HCT116 (cell line): ENCODE data around the gene CTBP1. TPM values are rescaled to one million over a fixed set of nuclear protein-coding genes. Genes with fewer than 3 reads are reported as not detected.

Experiments used
- ATAC-seq: fragments of 200-7000 bp; cut with Tn5 transposase; 2 replicates; pipeline ENCODE4 v1.9.1; 2020; ENCODE audit warnings: mild to moderate bottlenecking, moderate library complexity
- BruUV-seq: library from RNA; stranded (reverse); fragments of 400-500 nt; replicated peaks from 2 replicates; lab custom pipeline; 2021; lab: Mats Ljungman, UMichigan
- CTCF ChIA-PET: fragments of 300-600 bp; sonication (Branson Sonifier 250); formaldehyde crosslinking; loops from one replicate; lab custom pipeline; 2021; ENCODE audit warnings: antibody characterized with exemption; lab: Charles Lee
- POLR2A ChIA-PET: fragments of 300-600, 350-600 bp; sonication (Branson Sonifier 250); formaldehyde crosslinking; loops from one replicate; lab custom pipeline; 2021; ENCODE audit warnings: antibody characterized with exemption; lab: Charles Lee
- RAD21 ChIA-PET, 2 experiments: fragments of 300-600 bp; sonication (Branson Sonifier 250); formaldehyde crosslinking; loops; one replicate each; lab custom pipeline; 2023; ENCODE audit warnings: low total read pairs in 2 of 2; ENCODE audit not compliant: uncharacterized antibody in 2 of 2, unreplicated experiment in 2 of 2, low non-redundant PET in 1 of 2; lab: Charles Lee
- DNase-seq: peaks from one replicate; pipeline ENCODE4 v3.0.0-alpha.2; 2010; ENCODE audit warnings: low read depth, low spot score
- H2AFZ ChIP-seq: fragments of 200-600 bp; shearing (Covaris generic), sonication (generic); 2 replicates; pipeline ENCODE4 v1.6.1; 2017; ENCODE audit warnings: low read depth, mixed run types, mixed read lengths, antibody characterized with exemption, low read length; ENCODE audit not compliant: poor library complexity, severe bottlenecking
- H3K27ac ChIP-seq: 2 replicates; pipeline ENCODE4 v1.5.1; 2012; ENCODE audit warnings: low read depth, low read length
- H3K27me3 ChIP-seq: fragments of 200-600 bp; sonication (generic); 2 replicates; pipeline ENCODE4 v1.6.1; 2016; ENCODE audit warnings: mixed run types, low read length, mixed read lengths; ENCODE audit not compliant: insufficient read depth
- H3K36me3 ChIP-seq, 2 experiments: fragments of 200-500 bp in 1 of 2; fragments of 200-600 bp in 1 of 2; sonication (Bioruptor generic) in 1 of 2; sonication (generic) in 1 of 2; 2 replicates each; pipeline versions ENCODE4 v1.5.1 to v1.6.1; 2014 to 2016; ENCODE audit warnings: low read length in 2 of 2, inconsistent platforms in 1 of 2, mixed read lengths in 1 of 2, mixed run types in 1 of 2; ENCODE audit not compliant: insufficient read depth in 2 of 2, control insufficient read depth in 1 of 2
- H3K4me1 ChIP-seq, 2 experiments: fragments of 200-600 bp in 1 of 2; sonication (generic) in 1 of 2; 2 replicates each; pipeline versions ENCODE4 v1.5.1 to v1.6.1; 2012 to 2017; ENCODE audit warnings: low read length in 2 of 2, inconsistent platforms in 1 of 2, mild to moderate bottlenecking in 1 of 2, mixed read lengths in 1 of 2, mixed run types in 1 of 2, moderate library complexity in 1 of 2; ENCODE audit not compliant: insufficient read depth in 2 of 2, control insufficient read depth in 1 of 2
- H3K4me2 ChIP-seq: fragments of 200-600 bp; sonication (generic); 2 replicates; pipeline ENCODE4 v1.6.1; 2017; ENCODE audit warnings: mixed run types, low read length, mixed read lengths
- H3K4me3 ChIP-seq, 2 experiments: fragments of 200-600 bp in 1 of 2; sonication (generic) in 1 of 2; replicated peaks in 1 of 2; 2 replicates each; pipeline ENCODE4 v1.5.1; 2011 to 2016; ENCODE audit warnings: low read length in 2 of 2, control low read depth in 1 of 2, low read depth in 1 of 2, mild to moderate bottlenecking in 1 of 2, mixed read lengths in 1 of 2, mixed run types in 1 of 2
- H3K79me2 ChIP-seq: fragments of 200-600 bp; sonication (generic); 2 replicates; pipeline ENCODE4 v1.6.1; 2017; ENCODE audit warnings: mild to moderate bottlenecking, mixed run types, low read length, moderate library complexity, mixed read lengths; ENCODE audit not compliant: insufficient read depth
- H3K9ac ChIP-seq: fragments of 200-600 bp; sonication (generic); 2 replicates; pipeline ENCODE4 v1.6.1; 2016; ENCODE audit warnings: low read length, mixed read lengths
- H3K9me2 ChIP-seq: fragments of 200-600 bp; sonication (generic), shearing (Covaris generic); 2 replicates; pipeline ENCODE4 v1.6.1; 2017; ENCODE audit warnings: mixed run types, mild to moderate bottlenecking, moderate library complexity; ENCODE audit not compliant: insufficient read depth
- H3K9me3 ChIP-seq, 2 experiments: fragments of 200-500 bp in 1 of 2; fragments of 200-600 bp in 1 of 2; sonication (Bioruptor generic) in 1 of 2; sonication (generic) in 1 of 2; 2 replicates each; pipeline ENCODE4 v1.6.1; 2014 to 2017; ENCODE audit warnings: low read length in 2 of 2, mixed read lengths in 2 of 2, inconsistent platforms in 1 of 2, low read depth in 1 of 2, mild to moderate bottlenecking in 1 of 2, mixed run types in 1 of 2, moderate library complexity in 1 of 2; ENCODE audit not compliant: control insufficient read depth in 1 of 2, insufficient read depth in 1 of 2
- H4K20me1 ChIP-seq: fragments of 200-600 bp; sonication (generic), shearing (Covaris generic); 2 replicates; pipeline ENCODE4 v1.6.1; 2017; ENCODE audit warnings: mixed run types, mild to moderate bottlenecking, moderate library complexity; ENCODE audit not compliant: insufficient read depth
- CBX3 ChIP-seq: IDR thresholded peaks from 2 replicates; pipeline ENCODE4 v1.6.1; 2012; ENCODE audit warnings: low read depth
- CEBPB ChIP-seq: IDR thresholded peaks from 2 replicates; pipeline ENCODE4 v1.6.1; 2012; ENCODE audit warnings: low read depth
- EZH2phosphoT487 ChIP-seq: fragments of 200-600 bp; IDR thresholded peaks from 2 replicates; pipeline ENCODE4 v1.6.1; 2018; ENCODE audit warnings: antibody characterized with exemption, borderline replicate concordance
- FOSL1 ChIP-seq: IDR thresholded peaks from 2 replicates; pipeline ENCODE4 v1.6.1; 2012; ENCODE audit warnings: low read depth
- JUND ChIP-seq: IDR thresholded peaks from 2 replicates; pipeline ENCODE4 v1.6.1; 2012
- POLR2A ChIP-seq: IDR thresholded peaks from 2 replicates; pipeline ENCODE4 v1.7.0; 2011; ENCODE audit warnings: borderline replicate concordance; ENCODE audit not compliant: insufficient read depth, insufficient read length; ENCODE audit errors: extremely low read depth
- POLR2AphosphoS5 ChIP-seq: IDR thresholded peaks from 2 replicates; pipeline ENCODE4 v1.6.1; 2011; ENCODE audit warnings: mild to moderate bottlenecking, low read depth, low read length, moderate library complexity
- SIN3A ChIP-seq: IDR thresholded peaks from 2 replicates; pipeline ENCODE4 v1.6.1; 2012; ENCODE audit warnings: low read depth
- SP1 ChIP-seq: IDR thresholded peaks from 2 replicates; pipeline ENCODE4 v1.6.1; 2012; ENCODE audit warnings: low read depth
- SRF ChIP-seq: IDR thresholded peaks from 2 replicates; pipeline ENCODE4 v1.6.1; 2012; ENCODE audit warnings: low read depth
- TCF7L2 ChIP-seq: IDR thresholded peaks from 2 replicates; pipeline ENCODE4 v1.7.0; 2011; ENCODE audit warnings: borderline replicate concordance, inconsistent platforms; ENCODE audit not compliant: insufficient read depth, insufficient read length; ENCODE audit errors: extremely low read depth
- YY1 ChIP-seq: IDR thresholded peaks from 2 replicates; pipeline ENCODE4 v1.6.1; 2011; ENCODE audit warnings: low read length, low read depth, moderate library complexity, mild to moderate bottlenecking; ENCODE audit not compliant: insufficient replicate concordance; ENCODE audit errors: extremely low read depth
- ZNF274 ChIP-seq: fragments of 200-500 bp; sonication (Bioruptor generic); IDR thresholded peaks from 2 replicates; pipeline ENCODE4 v1.6.1; 2014; ENCODE audit warnings: mild to moderate bottlenecking, low read depth, low read length, inconsistent platforms
- intact Hi-C: fragments of 100-400 bp; cut with micrococcal nuclease; formaldehyde crosslinking; loops from 2 replicates; pipeline ENCODE4 v1.10.0; 2022
- total RNA-seq: library from RNA; stranded (reverse); gene quantifications from one replicate; pipeline ENCODE4 v1.2.1, GENCODE V29; 2021; ENCODE audit not compliant: unreplicated experiment
- TF ChIP-seq, protein P1 (sequence below): IDR thresholded peaks from 2 replicates; pipeline ENCODE4 v1.6.1; 2012

The CTBP1 gene
- total RNA-seq, 1 experiment from 2014 or later: 175 TPM

DNA sequence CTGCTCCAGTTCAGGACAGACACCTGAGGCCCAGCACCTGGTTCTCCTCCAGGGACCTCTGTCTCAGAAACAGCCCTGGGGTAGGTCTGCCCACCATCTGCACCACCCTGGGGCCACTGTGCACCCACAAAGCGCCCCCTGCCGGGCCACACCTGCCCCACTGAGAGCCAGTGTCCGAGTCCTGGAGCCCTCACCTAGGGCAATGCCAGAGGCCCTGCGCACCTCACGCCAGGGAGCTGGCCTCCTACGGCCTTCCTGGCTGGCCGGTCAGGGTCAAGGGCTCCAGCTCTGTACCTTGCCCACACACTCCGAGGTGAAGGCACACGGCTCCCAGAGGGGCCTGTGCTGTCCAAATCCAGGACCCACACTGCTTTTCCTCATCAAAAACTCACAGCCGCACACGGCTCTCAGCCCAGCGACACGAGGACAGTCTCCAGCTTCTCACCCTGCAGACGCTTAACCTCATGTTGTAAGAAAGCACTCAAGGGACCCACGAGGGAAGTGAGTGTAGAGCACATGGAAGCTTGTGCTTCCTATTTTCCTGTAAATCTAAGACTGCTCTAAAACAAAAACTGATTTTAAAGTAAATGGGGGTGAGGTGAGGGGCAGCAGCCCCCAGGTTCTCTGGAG, 5.4 kb downstream of the CTBP1 start:
- Histone ChIP-seq H3K4me1 (peaks cover 9 to 12% of the 10 kb centered on the region in 2 experiments), H3K36me3 (peaks cover 4 to 6% of the 10 kb centered on the region in 2 experiments; a peak in 3 of 4 replicates)
- TF ChIP-seq SIN3A (no peak), ZNF274 (no peak), CEBPB (no peak), POLR2AphosphoS5 (no peak), EZH2phosphoT487 (no peak), SP1 (no peak), FOSL1 (no peak), TCF7L2 (no peak), YY1 (no peak), SRF (no peak), POLR2A (no peak), JUND (no peak), CBX3 (no peak)
- TF ChIP-seq, protein P1, sequence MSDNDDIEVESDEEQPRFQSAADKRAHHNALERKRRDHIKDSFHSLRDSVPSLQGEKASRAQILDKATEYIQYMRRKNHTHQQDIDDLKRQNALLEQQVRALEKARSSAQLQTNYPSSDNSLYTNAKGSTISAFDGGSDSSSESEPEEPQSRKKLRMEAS: no peak
- TF ChIP-seq, all 23 proteins: peak for 0
- Histone ChIP-seq H3K9me3 (no peaks in the 10 kb centered on the region), H3K27ac (no peak overlapping the region; the same call in 1 of the 2 replicates), H3K27me3 (no peaks in the 10 kb centered on the region), H3K9ac (no peak overlapping the region), H3K4me2 (no peak overlapping the region), H3K4me3 (no peak overlapping the region), H3K9me2 (no peaks in the 10 kb centered on the region), H4K20me1 (no peaks in the 10 kb centered on the region), H3K79me2 (peaks cover 91% of the 10 kb centered on the region), H2AFZ (no peak overlapping the region)
- ATAC-seq: no peak
- ChIA-PET RAD21 (no interaction called here), CTCF (interaction anchor here (1.3 kb wide), 1 partner anchor 25 kb away, joined by 3 read pairs; no protein-coding TSS in a partner anchor), POLR2A (no interaction called here)
- intact Hi-C loops: no loop called here
- no TSS peak for BruUV-seq
- no peak for DNase-seq
